ENCODE data around the gene SOWAHD. TPM values are rescaled to one million over a fixed set of nuclear protein-coding genes. Genes with fewer than 3 reads are reported as not detected.
"Not testable (repeated sequence)": the region's sequence is repeated elsewhere in the genome, so short reads cannot be mapped to it uniquely, and the experiment has no call there.

SOWAHD gene
- total RNA-seq, 1 experiment from 2014 or later, result 0.05 TPM

- no peak for DNase-seq (ENCODE audit: low read depth)
Observed at GRCh38 chrX:119758731-119759247, 401 bp downstream of the SOWAHD start.

- DNase-seq (ENCODE audit: low read depth), result no peak
Observed at GRCh38 chrX:119759248-119759766, 919 bp downstream of the SOWAHD start.

DNA sequence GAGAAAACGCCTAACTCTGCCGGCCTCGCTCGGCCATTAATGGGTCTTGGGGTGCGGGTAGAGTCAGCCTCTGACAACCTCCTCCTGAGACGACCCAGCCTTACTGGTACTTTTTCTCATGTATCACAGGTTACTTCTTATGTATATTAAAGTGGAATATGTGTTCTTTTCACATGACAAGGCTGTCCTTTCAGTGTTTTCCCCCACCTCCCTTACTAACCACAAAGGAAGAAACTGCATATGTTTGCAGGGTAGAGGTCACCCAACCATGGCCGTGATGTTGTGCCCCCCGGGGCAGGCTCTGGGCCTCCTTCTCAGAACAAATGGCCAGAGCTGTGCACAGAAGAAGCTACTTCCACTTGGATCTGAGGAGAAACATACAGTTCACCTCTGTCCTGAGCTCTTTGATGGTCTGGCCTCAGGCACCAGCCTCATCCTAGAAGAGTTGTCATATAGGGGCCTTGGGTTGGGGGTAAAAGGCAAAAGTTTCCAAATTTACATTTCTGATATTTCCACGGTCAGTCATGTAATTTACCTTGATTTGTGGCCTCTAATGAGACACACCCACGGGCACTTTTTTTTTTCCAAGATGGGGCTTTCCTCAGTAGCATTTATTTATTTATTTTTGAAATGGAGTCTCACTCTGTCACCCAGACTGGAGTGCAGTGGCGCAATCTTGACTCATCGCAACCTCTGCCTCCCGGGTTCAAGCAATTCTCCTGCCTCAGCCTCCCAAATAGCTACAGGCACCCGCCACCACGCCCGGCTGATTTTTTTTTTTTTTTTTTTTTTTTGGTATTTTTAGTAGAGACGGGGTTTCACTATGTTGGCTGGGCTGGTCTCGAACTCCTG is 1.9 kb downstream of the SOWAHD start:
- no peak for DNase-seq (ENCODE audit: low read depth)

- no peak for DNase-seq (ENCODE audit: low read depth)
Observed at GRCh38 chrX:119762718-119763117, 4.3 kb downstream of the SOWAHD start.

DNA sequence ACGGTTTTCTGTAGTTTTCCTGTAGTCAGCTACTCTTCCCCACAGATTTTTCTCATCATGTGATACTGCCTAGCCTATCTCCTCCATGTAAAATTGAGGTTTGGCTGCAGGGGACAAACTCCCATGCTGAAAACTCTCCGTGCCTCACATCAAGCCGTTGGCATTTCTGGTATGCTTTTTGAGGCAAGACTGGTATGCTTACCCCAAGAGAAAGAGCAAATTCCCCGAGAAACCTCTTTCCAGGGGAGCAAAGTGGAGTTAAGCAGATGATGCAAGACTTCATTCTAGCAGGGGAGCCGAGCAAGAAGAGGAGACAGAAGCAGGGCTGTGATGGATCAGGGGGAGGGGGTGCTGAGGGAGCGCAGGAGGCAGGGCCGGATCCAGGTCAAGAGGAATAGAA is 4.8 kb downstream of the SOWAHD start:
- peak; percentile 24 for DNase-seq (ENCODE audit: low read depth)

DNA sequence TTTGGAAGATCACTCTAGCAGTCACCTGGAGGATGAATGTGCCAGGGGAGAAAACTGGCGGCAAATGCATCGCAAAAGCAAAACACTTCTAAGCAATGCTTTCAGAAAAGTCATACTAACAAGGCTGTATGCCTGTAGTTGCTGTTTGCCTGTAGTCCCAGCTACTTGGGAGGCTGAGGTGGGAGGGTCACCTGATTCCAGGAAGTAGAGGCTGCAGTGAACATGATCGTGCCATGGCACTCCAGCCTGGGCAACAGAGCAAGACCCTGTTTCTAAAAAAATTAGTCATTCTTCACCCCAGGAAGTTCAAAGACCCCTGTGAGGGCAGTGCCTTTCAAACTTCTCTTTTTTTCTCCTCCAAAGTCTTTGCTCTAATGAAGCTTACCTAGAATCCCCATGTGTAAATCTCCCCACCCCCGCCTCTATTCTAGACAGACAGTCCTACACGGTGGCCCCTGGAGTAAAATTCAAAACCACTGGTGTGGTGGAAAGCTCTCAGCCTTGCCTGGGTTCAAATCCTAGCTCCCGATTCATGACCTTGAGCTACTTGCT is 5.5 kb downstream of the SOWAHD start:
- no peak for DNase-seq (ENCODE audit: low read depth)

DNA sequence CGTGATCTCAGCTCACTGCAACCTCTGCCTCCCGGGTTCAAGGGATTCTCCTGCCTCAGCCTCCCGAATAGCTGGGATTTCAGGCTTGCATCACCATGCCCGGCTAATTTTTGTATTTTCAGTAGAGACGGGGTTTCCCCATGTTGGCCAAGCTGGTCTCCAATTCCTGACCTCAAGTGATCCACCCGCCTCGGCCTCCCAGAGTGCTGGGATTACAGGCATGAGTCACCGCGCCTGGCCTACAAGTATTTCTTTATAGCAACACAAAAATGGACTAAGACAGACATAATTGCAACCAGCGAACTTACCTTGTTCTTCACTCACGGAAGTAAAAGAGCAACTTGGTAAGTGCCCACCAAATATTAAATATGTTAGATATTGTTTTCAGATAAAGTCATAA is 10.0 kb downstream of the SOWAHD start:
- DNase-seq (ENCODE audit: low read depth), result peak; percentile 74

- peak; percentile 48 for DNase-seq (ENCODE audit: low read depth)
Observed at GRCh38 chrX:119769388-119769787, 11.0 kb downstream of the SOWAHD start.

GRCh38 chrX:119775517-119776238 is 17.3 kb downstream of the SOWAHD start:
- DNase-seq (ENCODE audit: low read depth), result no peak

- DNase-seq (ENCODE audit: low read depth), result no peak
Observed at GRCh38 chrX:119778829-119779228, 20.4 kb downstream of the SOWAHD start.

GRCh38 chrX:119783026-119783425 is 24.6 kb downstream of the SOWAHD start:
- DNase-seq (ENCODE audit: low read depth), result no peak

DNA sequence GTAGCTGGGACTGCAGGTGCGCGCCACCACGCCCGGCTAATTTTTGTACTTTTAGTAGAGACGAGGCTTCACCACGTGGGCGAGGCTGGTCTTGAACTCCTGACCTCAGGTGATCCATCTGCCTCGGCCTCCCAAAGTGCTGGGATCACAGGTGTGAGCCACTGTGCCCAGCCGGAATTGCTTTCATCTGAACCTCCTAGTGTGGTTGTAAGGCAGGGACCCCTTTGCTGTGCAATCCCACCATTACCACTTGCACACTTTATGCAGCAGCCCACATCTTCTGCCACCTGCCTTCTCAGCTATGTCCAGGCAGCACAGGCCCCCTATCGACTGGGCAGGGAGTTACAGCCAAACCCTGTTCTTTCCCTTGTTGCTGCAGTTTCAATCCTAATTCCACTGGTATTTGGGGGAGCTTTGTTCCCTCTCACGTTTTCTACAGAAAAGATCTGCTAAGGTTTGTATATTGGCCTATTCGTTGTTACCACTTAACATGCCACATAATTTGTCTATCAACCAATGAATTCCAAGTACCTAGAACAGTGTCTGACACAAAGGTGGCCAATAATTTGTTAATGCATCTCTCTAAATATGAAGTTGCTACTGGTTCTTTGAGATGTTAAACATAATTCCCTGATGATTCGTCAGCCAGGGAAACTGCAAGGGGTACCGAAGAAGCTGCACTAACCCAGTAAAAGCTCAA is 26.5 kb downstream of the SOWAHD start:
- DNase-seq (ENCODE audit: low read depth), result peak; percentile 34

DNA sequence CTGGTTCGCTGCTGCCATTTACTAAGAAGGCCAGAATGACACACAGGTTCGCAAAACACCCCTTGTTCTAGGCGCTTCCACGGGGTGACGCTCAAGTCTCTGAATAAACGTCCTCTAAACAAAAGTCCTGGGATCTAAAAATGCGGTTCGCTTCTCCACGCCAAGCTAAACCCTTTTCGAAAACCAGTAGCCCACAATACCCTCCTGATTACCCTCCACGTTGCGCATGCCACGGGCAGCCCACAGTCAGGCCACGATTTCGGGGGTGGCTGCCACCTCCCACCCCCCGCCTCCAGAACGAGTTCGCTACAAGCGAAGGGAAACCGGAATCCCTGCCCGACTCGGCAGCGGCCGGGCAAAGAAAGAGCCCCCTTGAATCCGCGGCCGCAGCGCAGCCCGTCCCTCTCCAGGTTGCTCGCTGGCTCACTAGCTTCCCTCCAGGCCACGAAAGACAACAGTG is 32.6 kb downstream of the SOWAHD start:
- no peak for DNase-seq (ENCODE audit: low read depth)

GRCh38 chrX:119791437-119792231 is 33.2 kb downstream of the SOWAHD start, which contains the start of gene RPL39:
Gene RPL39, minus strand, starts transcription at chrX:119791630. Its CDS starts 54 bp downstream, at chrX:119791576.
- DNase-seq (ENCODE audit: low read depth), result peak; percentile 87

DNA sequence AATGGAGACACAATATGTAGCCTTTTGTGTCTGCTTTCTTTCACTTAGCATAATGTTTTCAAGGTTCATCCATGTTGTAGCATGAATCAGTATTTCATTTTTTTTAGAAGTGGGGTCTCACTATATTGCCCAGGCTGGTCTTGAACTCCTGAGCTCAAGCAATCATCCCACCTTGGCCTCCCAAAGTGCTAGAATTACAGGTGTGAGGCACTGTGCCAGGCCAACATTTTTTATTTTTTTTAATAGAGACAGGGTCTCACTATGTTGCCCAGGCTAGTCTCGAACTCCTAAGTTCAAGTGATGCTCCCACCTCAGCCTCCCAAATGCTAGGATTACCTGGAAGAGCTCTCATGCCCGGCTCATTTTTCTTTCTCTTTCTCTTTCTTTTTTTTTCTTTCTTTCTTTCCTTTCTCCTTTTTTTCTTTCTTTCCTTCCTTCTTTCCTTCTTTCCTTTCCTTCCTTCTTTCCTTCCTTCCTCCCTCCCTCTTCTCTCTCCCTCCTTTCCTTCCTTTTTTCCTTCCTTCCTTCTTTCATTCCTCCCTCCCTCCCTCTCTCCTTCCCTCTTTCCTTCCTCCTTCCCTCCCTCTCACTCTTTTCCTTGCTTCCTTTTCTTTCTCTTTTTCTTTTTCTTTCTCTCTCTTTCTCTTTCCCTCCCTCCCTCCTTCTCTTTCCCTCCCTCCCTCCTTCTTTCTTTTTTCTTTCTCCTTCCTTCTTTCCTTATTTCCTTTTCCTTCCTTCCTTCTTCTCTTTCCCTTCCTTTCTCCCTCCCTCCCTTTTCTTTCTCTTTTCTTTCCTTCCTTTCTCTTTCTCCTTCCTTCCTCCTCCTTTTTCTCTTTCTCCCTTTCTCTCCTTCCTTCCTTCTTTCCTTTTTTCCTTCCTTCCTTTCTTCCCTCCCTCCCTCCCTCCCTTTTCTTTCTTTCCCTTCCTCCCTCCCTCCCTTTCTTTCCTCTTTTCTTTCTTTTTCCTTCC is 43.1 kb downstream of the SOWAHD start:
- no peak for DNase-seq (ENCODE audit: low read depth)

- DNase-seq (ENCODE audit: low read depth), result no peak
Observed at GRCh38 chrX:119802546-119802945, 44.2 kb downstream of the SOWAHD start.

DNA sequence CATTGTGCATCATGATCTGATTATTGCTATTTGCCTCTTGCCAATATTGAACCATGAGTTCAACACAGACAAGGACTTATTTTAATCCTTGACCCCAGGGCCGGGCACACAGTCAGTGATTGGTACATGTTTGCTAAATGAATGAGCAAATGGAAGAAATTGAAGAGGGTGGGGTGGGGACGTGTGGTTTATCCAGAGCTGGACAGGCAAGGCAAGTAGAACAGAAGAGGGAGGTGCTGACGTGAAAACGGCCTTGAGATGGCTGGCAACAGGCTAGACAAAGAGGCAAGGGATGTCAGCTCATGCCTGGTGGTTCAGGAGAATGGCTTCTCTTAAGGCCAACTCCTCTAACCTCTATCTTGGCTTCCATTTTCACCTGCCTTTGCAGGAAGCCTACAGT is 50.1 kb downstream of the SOWAHD start:
- DNase-seq (ENCODE audit: low read depth), result not testable (repeated sequence)

- peak; percentile 34 for DNase-seq (ENCODE audit: low read depth)
Observed at GRCh38 chrX:119809185-119809666, 50.8 kb downstream of the SOWAHD start.

All from HT1080 (cell line).